Measurements from ENCODE around the gene BEST2.
"Not testable (repeated sequence)": the region's sequence is repeated elsewhere in the genome, so short reads cannot be mapped to it uniquely, and the experiment has no call there.

BEST2 gene

DNA sequence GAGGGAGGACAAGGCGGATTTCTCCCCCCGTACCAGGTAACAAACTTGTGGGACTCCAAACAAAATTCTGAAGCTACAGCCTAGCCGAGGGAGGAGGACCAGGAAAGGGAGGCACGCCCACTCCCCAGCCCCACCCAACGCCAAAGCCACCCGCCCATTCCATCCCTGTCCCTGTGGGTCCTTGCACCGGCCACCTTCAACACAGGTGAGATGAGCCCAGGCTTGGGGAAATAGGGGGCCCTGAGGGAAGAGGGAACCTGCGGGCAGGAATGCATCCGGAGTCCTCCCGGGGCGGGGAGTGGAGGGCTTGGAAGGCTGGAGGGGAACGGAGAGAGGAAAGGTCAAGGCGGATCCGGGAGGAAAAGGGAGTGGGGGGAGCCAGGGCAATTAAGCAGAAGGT lies at the start of gene BEST2:
Gene BEST2, plus strand, starts transcription at position 157 of the 400 bp plus-strand sequence. CDS start 802 bp downstream, outside the sequence.
- DNase-seq = no peak

DNA sequence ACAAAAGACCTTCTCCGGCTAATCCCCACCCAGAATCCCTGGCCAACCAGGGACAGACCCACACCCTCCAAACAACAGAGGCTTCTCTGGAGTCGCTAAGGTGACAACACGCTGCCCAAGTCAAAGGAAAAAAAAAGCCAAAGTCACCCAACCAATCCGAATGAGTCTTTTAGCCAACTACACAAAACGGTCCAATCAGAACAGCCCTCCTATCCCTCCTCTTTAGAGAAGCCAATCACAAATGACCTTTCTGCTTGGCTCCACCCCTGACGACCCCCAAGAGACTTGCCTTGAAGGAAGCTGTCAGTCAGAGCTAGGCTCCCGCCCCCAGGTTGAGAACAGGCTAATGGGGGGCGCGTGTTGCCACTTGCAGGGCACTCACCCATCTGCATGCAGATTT lies 48.5 kb upstream of the BEST2 start:
- DNase-seq = no peak

- no peak for DNase-seq
These were observed 46.4 kb upstream of the BEST2 start for GRCh38 chr19:12705169-12705568.

DNA sequence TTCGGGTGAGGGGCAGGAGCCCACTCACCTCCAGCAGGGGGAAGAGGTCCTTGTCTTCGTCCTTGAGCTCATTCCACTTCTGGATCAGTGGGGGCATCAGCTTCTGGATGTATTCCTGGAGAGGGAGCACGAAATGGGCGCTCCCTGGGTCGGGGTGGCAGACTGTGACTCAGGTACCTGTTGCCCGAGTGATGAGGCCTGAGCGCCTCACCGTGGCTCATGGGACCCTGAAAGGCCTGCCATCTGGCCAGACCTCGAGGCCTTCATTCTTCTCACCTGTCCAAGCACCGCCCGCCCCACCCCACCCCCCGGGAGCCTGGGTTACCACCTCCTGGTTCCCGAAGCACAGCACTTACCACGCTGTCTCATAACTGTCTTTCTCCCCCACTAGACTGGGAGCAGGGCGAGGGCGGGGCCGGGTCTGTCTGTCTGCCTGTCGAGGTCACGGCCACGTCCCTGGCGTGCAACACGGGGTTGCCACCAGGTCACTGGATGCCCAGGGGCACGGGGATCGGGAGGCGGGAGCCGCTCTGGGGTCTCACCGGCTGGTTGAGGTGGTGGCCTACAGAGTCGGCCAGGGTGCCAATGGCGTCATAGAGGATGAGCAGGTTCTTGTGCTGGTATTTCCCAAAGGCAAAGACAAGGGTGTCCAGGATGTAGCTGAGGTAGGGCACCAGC lies 45.8 kb upstream of the BEST2 start:
- no peak for DNase-seq

DNA sequence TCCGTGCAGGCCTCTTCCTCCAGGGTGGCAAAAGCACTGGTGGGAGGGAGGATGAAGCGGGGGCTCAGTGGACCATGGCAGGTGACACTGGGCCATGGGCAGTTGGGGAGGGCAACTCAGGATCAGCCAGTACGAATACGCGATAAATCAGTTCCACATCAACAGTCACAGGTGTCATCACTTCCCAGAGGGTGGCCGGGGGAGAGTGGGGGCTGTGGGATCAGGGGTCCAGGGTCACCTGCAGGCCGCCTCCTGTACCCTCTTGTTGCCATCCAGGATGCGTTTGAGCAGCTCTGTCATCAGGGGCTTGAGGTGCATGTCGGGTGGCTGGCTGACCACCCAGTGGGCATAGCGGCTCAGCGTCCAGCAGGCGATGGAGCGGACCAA lies 45.3 kb upstream of the BEST2 start:
- no peak for DNase-seq

DNA sequence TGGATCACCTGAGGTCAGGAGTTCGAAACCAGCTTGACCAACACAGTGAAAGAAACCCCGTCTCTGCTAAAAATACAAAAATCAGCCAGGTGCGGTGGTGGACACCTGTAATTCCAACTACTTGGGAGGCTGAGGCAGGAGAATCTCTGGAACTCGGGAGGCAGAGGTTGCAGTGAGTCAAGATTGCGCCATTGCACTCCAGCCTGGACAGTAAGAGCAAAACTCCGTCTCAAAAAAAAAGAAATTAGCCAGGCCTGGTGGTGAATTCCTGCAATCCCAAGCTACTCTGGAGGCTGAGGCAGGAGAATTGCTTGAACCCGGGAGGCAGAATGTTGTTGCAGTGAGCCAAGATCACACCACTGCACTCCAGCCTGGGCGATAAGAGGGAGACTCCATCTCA lies 43.0 kb upstream of the BEST2 start:
- DNase-seq = no peak

GRCh38 chr19:12711187-12711586 lies 40.4 kb upstream of the BEST2 start:
- no peak for DNase-seq

DNA sequence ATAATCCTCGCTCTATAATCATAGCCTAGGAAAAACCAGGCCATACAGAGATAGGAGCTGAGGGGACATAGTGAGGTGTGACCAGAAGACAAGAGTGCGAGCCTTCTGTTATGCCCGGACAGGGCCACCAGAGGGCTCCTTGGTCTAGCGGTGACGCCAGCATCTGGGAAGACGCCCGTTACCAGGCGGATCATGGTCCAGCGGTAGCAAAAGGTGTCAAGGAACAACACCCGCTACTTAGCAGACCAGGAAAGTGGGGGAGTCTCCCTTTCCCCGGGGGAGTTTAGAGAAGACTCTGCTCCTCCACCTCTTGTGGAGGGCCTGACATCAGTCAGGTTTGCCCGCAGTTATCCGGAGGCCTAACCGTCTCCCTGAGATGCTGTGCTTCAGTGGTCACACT lies 39.5 kb upstream of the BEST2 start:
- not testable (repeated sequence) for DNase-seq

DNA sequence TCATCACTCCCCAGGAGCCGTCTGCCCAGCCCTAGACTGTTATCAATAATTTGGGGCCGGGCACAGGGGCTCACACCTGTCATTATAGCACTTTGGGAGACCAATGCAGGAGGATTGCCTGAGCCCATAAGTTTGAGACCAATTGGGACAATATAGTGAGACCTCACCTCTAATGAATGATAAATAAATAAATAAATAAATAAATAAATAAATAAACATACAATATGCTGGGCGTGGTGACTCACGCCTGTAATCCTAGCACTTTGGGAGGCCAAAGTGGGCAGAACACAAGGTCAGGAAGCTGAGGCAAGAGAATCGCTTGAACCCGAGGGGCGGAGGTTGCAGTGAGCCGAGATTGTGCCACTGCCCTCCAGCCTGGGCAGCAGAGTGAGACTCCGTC lies 38.3 kb upstream of the BEST2 start:
- DNase-seq = not testable (repeated sequence)

DNA sequence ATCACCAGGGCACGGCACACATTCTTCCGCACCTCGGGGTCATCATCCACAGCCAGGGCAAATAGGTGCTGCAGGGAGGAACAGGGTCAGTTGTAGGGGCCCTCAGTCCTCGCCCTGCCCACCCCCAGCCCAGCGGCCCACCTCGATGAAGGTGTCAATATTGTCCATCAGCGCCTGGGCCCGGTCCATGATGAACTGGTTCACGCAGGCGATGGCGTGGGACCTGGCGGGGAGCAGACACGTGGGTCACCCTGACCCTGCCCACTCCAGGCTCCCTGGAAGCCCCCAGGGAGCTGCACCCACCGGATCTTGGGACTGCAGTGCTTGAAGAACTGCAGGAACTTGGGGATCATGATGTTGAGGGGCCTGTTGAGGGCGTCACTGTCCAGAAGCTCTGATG lies 36.5 kb upstream of the BEST2 start:
- no peak for DNase-seq

GRCh38 chr19:12715929-12716328 lies 35.7 kb upstream of the BEST2 start:
- DNase-seq = no peak

- DNase-seq = no peak
These were observed 31.3 kb upstream of the BEST2 start for GRCh38 chr19:12720296-12720695.

GRCh38 chr19:12720851-12721655 lies 30.5 kb upstream of the BEST2 start:
- DNase-seq = no peak

DNA sequence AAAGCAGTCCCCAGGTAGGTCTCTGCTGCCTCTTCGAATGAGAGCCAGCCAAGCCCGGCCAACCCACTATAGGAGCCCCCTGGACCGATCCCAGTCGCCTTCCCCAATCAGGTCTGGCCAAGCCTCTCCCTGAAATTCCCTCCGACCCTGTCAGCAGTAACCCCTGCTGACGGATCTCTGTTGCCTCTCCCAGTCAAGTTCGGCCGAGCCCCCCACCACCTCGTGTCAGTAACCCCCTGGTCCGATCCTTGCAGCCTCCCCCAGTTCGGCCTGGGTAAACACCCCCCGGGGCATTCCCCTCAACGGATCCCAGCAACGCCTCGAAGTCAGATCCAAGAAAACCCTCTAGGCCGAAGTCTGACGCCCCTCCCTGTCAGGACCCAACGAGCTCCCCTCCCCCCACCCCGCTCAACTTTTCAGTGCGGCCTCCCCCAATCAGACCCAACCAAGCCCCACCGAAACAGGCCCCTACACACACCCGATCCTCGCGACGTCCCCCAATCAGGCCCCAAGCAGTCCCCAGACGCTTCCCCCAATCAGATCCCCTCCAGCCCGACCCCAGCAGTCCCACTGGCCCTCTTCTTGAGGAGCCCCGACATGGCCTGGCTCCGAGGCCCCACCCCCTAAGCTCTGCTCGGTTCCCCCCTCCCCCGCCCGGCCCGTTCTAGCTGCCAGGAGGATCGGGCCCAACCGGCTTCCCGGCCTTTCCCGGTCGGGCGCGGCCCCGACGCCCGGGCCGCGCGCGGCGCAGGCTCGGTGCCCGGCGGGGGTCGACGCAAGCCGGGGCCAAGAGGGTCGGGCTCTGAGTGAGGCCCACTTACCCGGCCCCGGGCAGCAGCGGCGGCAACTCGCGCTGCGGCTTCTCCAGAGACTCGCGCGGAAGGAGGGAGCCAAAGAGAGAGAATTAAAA lies 29.7 kb upstream of the BEST2 start:
- peak; percentile 30 for DNase-seq

GRCh38 chr19:12722566-12723380 lies 28.8 kb upstream of the BEST2 start:
- peak; percentile 98 for DNase-seq

GRCh38 chr19:12723381-12723640 lies 28.3 kb upstream of the BEST2 start:
- no peak for DNase-seq

DNA sequence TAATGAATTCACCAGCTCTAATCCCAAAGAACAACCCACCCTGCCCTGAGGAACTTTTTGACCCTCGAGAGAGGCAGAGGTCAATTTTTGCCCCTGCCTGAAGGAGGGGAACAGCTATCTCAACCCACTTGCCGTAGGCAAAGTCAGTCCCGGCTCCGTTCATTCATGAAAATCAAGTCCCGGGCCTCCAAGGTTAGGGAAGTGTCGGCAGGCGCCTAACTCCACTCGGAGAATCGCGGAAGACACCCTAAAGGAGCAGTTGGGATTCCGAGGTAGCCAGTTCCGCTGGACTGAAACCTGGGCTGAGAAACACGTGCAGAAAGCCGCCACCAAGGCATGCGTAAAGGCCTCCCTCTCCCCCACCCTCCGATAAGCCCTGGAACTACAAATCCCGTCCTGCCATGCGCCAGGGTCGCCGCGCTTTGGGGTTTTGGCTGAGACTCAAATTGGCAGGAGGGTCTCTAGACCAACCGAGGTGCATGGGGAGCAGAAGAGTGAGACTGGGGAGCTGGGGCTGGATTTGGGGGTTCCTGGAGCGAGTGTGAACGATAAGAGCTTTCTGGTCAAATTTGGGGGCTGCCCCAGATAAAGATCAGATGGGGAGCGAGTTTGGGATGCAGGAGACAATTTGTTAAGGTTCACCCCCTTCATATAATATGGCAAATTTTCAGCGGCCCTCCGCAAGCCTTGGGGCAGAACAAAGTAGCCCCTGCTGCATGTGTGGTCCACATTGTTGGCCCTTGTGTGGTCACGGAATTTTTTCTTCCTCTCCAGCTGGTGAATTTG lies 27.8 kb upstream of the BEST2 start, which contains the start of gene TNPO2:
Gene TNPO2, minus strand, starts transcription at position 292 of the 786 bp plus-strand sequence. CDS start 2,955 bp downstream, outside the sequence.
- peak; percentile 55 for DNase-seq

DNA sequence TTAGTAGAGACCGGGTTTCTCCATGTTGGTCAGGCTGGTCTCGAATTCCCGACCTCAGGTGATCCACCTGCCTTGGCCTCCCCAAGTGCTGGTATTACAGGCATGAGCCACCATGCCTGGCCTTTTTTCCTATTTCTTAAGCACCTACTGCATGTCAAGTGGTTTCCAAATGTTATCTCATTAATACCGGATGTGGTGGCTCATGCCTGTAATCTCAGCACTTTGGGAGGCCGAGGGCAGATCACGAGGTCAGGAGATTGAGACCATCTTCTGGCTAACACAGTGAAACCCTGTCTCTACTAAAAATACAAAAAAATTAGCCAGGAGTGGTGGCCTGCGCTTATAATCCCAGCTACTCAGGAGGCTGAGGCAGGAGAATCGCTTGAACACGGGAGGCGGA lies 26.0 kb upstream of the BEST2 start:
- DNase-seq = not testable (repeated sequence)

- no peak for DNase-seq
These were observed 24.6 kb upstream of the BEST2 start for GRCh38 chr19:12726988-12727316.

GRCh38 chr19:12727745-12728433 lies 23.7 kb upstream of the BEST2 start:
- DNase-seq = no peak

GRCh38 chr19:12730064-12730463 lies 21.5 kb upstream of the BEST2 start:
- no peak for DNase-seq

Measured in CD4-positive, alpha-beta T cell treated with Interleukin-4 for 4 hours (primary cell).